Measurements from ENCODE around the gene DNAJC15.

DNAJC15 gene

DNA sequence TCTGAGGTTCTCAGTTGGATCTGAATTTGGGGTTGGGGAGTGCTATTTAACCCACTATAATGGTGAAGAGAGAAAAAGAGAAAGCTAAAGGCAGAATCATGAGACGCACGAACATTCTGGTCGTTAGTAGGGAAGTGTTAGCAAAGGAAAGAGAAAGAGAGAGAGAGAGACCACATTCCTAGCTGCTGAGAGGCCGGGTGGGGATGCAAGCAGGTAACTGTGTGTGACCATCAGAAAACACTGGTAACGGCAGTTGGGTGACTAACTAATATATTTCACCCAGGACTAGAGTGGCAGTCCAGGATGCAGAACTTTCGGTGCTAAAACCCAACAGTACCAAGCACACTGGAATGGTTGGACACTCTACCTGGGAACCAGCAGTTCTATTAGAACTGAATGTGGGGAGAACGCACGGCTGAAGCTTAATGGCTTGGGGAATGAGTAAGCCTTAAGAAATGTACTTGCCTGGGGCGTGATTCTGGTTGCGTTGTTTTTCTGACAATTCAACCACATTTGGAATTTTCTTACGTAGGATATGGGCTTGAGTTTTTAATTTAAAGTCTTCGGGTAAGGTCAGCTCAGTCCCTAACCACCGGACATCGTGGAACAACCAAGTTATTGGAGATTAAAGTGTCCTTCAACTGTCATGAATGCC, 130.2 kb downstream of the DNAJC15 start:
- H3K4me3 ChIP-seq (ENCODE audit: low read depth, low read length) = no peak overlapping the region
- peak; percentile 90 for DNase-seq (ENCODE audit: low read depth)
- TF ChIP-seq, protein P1, sequence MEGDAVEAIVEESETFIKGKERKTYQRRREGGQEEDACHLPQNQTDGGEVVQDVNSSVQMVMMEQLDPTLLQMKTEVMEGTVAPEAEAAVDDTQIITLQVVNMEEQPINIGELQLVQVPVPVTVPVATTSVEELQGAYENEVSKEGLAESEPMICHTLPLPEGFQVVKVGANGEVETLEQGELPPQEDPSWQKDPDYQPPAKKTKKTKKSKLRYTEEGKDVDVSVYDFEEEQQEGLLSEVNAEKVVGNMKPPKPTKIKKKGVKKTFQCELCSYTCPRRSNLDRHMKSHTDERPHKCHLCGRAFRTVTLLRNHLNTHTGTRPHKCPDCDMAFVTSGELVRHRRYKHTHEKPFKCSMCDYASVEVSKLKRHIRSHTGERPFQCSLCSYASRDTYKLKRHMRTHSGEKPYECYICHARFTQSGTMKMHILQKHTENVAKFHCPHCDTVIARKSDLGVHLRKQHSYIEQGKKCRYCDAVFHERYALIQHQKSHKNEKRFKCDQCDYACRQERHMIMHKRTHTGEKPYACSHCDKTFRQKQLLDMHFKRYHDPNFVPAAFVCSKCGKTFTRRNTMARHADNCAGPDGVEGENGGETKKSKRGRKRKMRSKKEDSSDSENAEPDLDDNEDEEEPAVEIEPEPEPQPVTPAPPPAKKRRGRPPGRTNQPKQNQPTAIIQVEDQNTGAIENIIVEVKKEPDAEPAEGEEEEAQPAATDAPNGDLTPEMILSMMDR (conservative IDR thresholded peaks at IDR 0.05; ENCODE audit: low read depth, low read length) = no peak

DNA sequence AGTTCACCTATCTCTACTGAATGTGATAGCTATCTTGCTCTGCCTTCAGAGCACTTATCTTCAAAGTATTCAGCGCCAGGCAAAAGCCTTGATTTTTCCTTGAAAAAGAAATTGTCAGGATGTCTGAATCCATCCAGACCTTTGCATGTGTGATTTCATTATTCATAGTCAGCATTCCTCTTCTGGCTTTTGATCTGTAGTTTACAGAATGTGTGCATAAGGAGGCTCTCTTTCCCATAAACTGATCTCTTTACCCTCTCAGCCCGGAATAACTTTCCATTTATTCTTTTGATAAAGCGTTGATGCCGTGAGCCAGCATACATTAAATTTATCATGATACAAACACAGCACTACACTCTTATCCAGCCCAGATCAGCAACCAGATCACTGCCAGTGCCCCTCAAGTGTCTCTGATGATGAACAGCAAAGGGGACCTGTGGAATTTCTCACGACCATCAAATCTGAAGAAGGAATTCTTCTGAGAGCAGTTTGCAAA, 130.8 kb downstream of the DNAJC15 start:
- DNase-seq (ENCODE audit: low read depth) = peak; percentile 52
- TF ChIP-seq, protein P1 (conservative IDR thresholded peaks at IDR 0.05; ENCODE audit: low read depth, low read length) = no peak
- H3K4me3 ChIP-seq (ENCODE audit: low read depth, low read length) = no peak overlapping the region

DNA sequence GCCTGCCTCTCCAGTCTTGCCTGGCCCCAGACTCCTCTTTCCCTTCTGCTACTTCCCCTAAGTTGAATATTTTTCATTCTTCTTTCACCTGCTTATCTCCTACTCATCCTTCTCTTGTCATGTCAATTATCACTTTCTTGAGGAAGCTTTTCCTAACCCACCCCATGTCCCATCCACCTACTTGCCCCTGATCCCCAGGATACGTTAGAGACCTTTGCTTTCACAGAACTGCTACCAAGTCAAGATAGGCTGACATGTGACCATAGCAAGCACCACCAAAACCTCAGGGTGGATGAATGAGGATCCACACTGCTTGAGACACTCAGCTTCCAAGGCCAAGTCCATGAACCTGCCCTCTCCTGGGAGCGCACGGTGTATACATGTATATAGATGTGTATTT, 131.5 kb downstream of the DNAJC15 start:
- TF ChIP-seq, protein P1 (conservative IDR thresholded peaks at IDR 0.05; ENCODE audit: low read depth, low read length) = no peak
- DNase-seq (ENCODE audit: low read depth) = no peak
- no peak overlapping the region for H3K4me3 ChIP-seq (ENCODE audit: low read depth, low read length)

DNA sequence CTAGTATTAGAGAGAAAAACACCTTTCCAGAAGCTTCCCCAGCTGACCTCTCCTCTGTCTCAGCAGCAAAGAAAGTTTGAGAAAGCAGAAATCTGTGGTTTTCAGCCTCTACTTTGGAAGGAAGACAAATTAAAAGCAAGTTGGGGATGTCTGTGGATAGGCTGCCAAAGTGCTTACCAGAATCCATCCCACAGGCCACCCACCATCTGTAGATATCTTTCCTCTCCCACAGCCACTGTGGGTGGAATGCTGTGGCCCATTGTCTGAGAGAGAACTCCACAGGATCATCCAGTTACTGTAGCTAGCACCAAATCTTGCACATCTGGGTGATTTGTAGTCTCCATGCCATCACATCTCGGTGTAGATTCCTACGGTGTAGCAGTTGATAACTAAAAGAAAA, 133.5 kb downstream of the DNAJC15 start:
- DNase-seq (ENCODE audit: low read depth) = no peak
- no peak overlapping the region for H3K4me3 ChIP-seq (ENCODE audit: low read depth, low read length)
- TF ChIP-seq, protein P1 (conservative IDR thresholded peaks at IDR 0.05; ENCODE audit: low read depth, low read length) = no peak

DNA sequence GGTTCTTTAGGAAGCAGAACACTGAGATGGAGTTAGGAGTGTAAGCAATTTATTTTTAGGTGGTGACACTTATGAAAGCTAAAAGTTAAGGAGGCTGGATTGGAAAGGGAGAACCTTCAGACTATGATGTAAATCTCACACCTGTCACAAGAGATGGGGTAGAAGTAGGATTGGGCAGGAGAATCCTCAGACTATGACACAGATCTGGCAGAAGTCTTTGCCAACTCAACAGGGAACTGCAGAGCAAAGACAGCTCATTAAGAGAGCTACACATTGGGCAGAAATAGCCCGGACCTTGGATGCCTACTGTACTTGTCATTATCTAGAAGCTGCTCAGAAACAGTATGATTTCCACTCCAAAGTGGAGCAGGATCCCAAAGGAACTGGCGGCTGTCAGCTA, 134.4 kb downstream of the DNAJC15 start:
- TF ChIP-seq, protein P1 (conservative IDR thresholded peaks at IDR 0.05; ENCODE audit: low read depth, low read length) = no peak
- DNase-seq (ENCODE audit: low read depth) = no peak
- H3K4me3 ChIP-seq (ENCODE audit: low read depth, low read length) = no peak overlapping the region

DNA sequence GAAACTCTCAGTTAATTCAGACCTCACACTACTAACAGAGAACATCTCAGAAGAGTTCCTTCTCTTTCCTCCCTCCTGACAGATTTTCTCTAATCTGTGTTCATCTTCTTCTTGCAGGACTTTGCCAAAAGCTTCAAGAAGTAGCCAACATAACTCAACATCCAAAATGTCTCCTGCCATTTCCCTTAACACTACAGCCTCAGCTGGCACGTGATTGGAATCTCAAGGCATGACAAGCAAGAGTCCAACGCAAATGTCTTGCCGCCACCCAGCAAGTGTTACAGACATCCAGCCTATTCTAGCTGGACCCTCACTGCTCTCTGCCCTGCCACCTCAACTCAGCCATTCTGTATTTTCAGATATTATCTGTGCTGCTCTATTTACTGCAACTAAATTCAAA, 135.1 kb downstream of the DNAJC15 start:
- TF ChIP-seq, protein P1 (conservative IDR thresholded peaks at IDR 0.05; ENCODE audit: low read depth, low read length) = no peak
- DNase-seq (ENCODE audit: low read depth) = no peak
- H3K4me3 ChIP-seq (ENCODE audit: low read depth, low read length) = no peak overlapping the region

DNA sequence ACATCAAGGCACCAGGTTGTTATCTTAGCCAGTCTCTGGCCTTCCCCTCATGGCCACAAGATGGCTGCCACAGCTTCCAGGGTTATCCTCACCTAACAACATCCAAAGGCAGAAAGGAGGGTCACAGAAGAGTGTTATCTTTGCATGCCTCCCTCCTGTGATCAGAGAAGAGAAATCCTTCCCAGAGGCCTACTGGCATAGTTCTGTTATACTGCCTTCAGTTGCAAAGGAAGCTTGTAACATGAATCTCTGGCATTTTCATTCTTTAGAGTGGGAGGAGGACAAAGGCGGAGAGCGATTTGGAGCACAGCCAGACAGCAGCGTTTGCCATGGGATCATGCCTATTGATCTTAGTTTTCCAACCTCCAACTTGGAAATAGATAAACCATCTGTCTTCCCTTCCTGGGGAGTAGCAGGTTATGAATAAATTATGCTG, 135.7 kb downstream of the DNAJC15 start:
- H3K4me3 ChIP-seq (ENCODE audit: low read depth, low read length) = no peak overlapping the region
- peak; percentile 74 for DNase-seq (ENCODE audit: low read depth)
- TF ChIP-seq, protein P1 (conservative IDR thresholded peaks at IDR 0.05; ENCODE audit: low read depth, low read length) = peak; percentile 50

Data from choroid plexus epithelial cell (primary cell).